NCI-H2081 (cell line): Measurements from ENCODE around the gene IQSEC1.

ENCODE experiments used
- DNase-seq, 2 experiments: peaks; one replicate each; lab custom pipeline; 2025; lab: John Stamatoyannopoulos, UW

IQSEC1 gene

DNA sequence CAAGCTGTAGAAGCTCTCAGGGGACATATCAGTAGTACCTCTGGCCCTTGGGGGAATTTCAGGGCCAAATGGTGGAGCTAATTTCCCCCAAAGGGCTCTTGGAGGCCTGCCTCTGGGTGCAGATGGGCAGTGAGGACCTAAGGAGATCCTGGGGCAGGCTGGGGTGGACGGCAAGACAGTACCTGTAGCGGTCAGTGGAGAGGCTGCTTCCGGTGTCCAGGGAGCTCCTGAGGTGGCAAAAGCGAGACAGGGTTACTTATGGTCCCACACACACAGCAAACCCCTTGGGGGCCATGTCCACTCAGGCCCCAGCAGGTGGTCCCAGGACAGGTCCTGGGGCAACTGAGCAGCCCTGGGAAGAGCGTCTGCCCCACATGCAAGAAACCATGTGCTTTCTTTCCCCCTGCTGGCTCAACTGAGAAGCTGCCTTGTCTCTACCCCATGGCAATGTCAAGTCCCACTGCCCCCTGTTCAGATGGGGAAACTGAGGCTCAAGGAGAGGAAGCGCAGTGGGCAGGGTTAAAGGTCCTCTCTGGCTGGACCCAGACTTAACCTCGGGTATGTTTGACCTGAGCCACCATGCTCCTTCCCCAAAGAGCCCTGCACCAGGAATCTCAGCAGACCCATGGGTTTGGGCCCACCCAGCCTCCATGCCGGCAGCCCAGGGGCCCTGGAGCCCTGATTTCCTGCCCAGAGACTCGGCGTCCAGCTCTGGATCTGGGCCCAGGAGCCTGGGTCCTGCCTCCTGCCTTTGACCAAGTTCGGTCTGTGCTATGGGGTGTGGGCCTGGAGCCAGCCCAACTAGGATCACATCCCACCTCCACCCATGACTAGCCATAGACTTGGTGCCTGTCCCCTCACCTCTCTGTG is 25.7 kb downstream of the IQSEC1 start:
- no peak for DNase-seq

DNA sequence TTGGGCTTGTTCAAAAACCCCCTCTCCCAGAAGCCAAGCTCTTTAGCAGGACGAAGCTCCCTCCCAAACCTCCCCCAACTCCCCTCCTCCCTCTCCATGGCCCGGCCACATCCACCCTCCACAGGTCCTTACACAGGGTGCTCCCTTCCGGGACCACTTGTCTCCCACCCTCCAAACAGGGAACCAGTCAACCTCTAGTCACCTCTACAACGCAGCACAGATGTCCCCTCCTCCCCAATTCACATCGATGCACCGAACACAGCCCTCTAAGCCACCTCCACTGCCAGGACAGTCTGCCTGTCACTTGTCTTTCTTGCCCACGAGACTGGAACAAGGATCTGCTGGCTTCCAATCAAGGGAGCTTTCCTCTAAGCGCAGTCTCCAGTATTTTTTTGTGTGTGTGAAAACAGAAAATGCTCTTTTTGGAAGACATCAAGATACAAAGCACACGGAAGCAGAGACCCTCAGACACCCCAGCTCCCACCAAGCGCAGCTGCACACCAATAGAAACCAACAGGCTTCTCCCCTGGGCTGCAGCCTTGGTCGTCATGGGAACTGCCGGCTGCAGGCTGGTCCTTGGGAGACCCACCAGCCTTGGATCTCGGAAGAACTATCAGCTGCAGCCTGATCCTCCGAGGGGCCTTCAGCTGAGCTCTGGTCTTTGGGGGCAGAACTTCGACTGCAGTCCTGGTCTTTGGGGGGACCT is 26.5 kb downstream of the IQSEC1 start:
- DNase-seq, result no peak

DNA sequence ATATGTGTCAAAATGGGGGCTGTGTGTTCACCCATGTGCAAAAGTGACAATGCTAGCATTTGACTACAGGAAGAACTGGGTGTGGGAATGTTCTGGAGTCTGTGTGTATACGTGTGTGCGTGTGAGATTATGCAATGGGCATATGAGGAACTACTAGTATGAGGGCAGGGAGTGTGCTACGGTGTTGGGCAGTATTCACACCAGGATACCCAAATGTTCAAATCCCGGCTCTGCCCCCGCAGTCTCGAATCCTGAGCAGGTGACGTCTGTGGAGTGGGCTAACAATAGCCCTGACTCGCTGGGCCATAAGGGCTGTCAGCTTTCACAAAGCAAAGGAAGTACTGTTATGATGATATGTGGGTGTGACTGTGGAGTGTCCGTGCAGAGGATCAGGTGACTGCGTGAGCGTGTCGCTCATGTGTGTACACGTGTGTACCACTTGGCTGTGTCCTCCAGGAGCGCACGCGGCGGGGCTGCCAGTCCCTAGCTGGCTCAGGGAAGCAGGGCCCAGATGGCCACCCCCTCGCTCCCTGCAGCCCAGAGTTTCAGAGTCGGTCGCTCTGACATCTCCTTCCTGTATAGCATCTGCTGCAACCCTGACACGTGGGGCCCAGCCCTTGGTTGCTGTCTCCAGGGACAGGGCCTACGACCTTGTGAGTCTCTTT is 27.2 kb downstream of the IQSEC1 start:
- no peak for DNase-seq

DNA sequence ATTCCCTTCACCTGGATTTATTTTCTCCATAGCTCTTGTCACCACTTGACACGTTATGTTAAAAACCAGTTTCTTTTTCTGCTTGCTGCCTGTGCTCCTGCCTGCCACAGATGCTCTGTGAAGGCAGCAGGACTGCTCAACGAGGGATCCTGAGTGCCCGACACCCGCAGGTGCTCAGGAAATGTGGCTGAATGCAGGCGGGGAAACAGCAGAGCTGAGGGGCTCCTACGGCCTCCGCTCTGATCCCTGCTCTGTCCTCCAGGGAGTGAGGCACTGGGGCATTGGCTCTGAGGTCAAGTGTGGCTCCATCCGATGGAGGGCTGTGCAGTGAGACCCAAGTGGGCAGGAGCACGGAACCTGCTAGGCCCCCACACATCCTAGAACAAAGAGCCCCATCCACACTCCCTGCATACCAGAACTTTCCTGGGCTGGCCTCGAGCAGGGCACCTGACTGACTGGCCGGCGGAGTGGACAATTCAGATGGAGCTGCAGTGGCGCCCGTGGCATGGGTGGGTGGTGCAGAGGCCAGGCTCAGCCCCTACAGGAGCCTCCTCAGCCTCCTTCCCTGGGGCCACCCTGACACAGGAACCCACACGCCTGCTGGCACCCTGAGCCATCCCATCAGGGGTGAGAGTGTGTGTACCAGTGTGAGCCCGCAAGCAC is 27.9 kb downstream of the IQSEC1 start:
- DNase-seq, result no peak

DNA sequence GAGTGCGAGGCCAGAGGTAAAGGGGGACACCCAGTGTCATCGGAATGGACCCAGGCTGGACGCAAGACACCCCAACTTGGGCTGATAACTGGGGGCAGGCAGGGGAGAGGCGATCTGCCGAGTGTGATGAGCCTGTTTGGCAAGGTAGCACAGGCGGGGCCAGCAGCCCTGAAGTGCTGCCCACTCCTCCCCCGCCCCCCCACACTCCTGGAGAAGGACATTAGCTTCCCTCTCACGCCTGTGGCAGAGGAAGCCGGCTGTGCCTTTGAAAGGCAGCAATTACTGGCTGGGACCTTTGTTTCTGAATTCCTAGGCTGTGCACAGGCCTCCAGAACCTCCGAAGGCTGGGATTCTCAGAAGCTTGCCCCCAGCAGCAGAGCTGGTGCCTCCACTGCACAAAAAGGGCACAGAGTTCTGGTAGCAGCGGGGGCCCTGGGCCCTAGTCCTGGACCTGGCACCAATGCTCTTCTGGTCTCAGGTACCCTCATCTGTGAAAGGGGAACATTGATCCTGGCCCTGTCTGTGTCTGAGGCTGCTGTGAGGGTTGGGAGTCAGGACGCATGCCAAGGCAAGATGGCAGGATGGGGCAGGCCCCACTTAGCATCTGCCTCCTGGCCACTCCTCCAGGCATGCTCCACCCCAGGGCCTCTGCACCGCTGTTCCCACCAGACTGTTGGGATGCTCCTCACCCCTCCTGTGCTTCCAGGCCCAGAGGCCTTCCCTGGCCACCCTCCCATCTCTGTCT is 28.6 kb downstream of the IQSEC1 start:
- DNase-seq, result no peak

DNA sequence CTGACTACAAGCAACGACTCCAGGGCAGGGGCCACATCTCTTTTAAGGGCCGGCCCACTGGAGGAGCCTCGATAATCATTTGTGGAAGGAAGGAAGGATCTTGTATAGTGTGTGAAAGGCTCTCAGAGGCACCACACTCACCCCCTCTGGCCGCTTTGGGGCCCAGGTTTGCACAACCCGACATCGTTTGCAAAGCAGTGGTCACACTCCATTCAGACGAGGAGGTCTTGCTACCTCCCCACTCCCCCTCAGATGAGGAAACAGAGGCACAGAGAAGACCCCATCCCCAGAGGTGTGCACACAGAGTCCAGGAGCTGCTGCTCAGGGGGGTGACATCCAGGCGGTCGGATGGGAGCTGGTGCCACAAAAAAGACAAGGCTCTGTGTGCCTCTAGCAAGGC is 29.6 kb downstream of the IQSEC1 start:
- no peak for DNase-seq

DNA sequence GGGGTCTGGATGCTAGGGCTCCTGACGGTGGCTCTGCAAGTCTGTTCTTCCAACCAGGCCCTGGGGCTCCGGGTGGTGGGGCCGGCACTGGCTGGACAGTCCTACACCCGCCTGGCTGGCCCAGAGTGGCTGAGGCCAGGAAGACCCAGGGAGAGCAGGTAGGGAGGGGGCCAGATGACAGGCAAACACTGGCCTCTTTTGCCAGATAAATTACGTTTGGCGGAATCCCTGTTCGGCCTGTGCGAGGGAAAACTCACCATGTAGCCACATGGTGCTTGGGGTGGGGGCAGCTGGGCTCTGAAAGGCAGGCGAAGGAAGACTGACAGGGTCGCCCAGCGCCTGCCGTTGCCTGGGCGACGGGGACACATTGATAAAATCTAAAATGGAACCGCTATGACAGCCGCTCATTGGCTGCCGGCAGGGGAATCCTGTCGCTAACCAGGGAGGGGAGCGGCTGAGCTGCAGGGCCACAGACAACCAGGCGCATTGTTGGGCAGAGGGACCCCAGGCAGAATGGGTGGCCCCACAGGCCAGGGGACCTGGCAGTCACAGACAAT is 30.4 kb downstream of the IQSEC1 start:
- DNase-seq, result no peak

DNA sequence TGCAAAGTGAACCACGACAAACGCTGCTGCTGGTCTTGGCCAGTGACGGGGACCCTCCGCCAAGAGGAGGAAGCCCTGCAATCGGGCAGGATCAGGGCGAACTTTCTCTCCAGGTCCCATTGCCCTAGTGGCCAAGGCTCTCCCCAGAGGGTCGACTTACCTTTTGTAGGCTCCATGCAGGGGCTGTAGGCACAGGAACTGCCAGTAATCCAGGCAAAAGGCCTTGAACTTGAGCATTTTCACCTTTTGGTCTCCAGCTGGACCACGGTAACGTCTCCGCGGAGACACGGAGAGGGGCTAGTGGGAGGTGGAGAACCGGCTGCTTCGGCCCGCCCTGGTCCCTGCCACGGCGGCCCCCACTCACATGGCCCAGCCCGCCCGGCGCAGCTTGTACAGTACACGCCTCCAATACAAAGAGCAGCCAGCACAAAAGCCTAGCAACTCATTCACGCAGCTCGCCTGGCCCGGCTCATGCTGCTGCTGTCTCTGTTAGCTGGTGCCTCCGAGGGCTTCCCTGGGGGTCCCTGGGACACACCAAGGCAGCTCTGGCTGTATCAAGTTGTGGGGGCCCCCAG is 31.0 kb downstream of the IQSEC1 start:
- no peak for DNase-seq

DNA sequence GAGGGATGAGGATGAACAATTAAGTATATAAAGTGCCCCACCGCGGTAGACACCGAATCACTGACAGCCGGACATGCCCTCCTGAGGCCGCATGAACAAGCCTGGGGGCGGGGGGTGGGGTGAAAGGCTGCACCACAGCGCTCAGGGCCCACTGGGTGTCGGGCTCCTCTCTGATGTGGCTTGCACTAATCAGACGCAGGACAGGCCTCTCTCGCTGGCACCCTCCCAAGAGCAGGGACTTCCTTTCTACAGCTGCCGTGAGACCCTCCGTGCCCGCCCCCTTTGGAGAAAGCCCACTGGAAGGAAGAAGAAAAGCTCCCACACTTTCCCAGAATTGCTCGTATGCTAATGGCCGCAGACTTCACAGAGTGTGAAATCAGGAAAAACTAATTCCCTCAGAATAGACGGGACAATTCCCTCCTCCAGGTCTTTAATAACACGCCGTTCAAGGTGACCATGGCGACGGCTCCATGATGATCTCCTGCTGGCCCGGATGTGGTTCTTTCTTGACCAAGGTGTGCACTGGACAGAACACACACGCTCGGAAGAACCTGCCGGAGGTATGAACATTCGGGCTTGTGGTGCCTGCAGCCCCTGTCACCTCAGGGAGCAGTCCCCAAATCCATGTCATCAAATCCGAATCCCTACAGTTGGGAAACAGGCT is 32.0 kb downstream of the IQSEC1 start:
- DNase-seq, result no peak

DNA sequence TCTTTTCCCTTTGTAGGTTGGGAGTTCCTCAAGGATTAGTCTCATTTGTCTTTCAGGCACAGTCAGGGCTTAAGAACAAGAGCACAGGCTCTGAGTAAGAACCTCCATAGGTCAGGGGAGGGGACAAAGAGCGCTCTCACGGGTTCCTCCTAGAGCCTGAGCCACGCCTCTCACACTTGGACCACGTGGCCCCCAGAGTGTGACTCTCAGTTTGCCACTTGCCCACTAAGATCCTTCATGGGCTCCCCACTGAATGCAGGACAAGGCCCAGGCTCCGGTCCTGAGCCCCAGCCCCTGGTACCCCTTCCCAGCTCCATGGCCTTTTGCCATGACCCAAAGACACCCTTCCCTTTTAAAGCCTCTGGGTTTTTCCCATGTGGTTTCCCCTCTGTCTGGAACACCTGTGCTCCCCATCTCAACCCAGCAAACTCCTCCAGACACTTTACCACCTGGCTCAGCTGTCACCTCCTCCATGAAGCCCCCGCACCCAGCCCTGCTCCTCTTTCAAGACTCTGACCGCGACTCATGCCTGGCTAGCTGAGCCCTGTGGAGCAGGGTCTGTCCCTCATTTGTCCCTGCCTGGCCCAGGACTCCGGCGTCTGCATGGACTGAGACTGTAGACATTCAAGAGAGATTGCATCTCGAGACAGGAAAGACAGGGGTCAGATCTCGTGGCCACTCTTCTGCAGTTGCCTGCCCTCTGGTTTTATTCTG is 32.7 kb downstream of the IQSEC1 start:
- no peak for DNase-seq

DNA sequence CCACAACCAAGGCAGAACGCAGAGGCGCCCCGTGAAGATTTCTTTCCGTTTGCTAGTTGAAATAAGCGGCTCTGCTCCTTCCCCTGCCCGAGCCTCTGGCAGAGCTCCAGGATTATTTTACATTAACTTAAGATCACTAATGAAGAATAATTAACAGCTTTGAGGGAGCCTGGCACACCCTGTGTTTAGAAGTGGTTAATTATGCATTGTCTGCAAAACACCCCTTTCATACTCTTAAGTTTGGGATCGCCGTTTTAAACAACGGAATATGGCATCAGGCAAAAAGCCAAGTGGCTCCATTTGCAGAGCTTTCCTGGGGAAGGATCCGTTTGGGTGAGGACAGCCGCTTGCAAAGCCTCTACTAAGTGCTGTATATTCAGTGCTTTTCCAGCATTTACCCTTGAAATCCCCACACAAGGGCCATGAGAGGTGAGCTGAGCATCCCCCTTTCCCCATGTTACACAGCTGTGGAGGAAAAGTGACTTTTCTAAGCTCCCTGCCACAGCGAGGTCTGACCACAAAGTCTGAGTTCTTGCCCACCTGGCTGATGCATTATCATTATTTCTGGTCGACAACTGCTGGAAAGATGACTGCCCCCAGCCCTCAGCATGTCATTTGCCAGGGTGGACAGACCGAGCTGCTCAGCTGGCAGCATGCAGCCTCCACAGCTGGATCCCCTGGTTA is 33.9 kb downstream of the IQSEC1 start:
- DNase-seq, result peak; percentile 32 to 59

DNA sequence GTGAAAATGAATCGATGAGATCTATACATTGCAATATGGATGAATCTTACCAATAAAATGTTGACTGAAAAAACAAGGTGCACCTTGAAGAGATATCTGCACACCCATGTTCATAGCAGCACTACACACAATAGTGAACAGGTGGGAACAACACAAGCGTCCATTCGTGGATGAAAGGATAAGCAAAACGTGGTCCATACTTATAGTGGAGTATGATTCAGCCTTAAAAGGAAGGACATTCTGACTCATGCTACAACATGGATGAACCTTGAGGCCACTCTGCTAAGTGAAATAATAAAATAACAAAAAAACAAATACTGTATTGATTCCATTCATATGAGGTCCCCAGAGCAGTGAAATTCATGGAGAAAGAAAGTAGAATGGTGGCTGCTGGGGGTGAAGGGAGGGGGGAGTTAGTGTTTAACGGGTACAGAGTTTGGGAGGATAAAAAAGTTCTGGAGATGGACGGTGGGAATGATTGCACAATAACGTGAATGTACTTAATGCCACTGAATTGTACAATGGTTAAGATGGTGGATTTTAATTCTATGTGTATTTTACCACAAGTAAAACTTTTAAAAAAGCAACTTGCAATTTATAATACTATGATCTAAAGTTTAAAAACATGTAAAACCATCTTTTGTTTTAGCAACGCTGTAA is 35.6 kb downstream of the IQSEC1 start:
- no peak for DNase-seq

DNA sequence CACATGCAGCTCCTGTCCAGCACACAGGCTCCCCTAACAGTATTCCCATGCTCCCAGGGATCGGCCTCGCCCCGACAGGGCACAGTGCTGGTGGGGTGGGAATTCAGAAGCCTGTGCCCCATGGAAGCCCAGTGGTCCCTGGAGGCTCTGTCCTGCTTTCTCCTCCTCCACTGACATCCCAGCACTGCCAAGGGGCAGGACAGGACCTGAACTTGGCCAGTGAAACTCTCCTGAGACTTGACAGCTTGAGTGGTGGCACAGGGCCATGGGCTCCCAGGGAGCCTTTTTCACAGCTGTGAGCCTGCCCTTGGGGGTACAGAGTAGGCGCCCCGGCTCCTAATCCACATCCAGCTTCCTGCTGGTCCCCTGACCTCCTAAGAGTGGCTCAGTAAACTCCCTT is 38.4 kb downstream of the IQSEC1 start:
- no peak for DNase-seq

DNA sequence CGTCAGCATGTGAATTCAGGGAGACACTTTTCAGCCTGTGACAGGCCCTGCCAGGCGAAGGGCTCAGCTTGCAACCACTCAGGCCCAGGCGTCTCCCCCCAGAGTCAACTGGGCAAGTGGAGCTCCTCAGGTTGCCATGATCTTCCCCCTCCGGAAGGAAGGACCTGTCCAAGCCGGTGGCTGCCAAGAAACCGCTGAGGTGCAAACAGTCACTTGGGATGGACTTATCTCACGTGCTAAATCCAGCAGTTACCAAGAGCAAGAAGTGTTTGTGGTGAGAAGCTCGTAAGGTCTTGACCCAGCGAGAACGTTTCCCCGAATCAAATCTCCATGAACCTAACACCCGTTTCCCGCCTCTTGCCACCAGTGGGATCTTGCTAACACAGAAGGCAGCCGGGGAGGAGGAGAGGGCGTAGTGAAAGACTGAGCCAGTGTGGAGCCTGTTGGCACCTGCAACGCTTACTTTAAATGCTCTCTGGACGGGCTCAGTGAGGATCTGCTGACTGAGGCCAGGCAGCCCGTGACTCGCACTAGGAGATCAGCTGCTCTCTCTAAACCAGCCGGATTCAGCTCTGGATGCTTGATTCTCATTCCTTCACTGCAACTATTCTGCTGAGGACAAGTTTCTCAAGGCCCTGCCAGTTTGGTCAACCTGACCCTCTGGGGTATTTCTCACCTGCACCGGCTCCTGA is 39.0 kb downstream of the IQSEC1 start:
- no peak for DNase-seq

DNA sequence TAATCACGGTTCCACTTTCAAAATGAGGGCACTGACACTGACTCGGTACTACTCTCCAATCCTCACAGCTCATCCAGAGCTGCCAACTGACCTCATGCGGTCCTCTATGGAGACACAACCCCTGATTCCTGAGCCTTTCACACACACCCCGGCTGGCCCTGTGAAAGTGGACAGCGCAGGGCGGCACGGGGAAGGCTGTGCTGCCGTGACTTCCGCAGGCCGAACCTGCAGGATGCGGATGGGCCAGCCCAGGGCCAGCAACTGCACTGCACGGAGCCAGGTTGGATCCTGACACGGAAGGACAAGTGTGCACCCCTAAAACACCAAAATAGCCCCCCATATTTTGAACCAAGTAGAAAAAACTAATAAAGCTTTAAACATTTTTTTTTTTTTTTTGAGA is 41.0 kb downstream of the IQSEC1 start:
- DNase-seq, result no peak

DNA sequence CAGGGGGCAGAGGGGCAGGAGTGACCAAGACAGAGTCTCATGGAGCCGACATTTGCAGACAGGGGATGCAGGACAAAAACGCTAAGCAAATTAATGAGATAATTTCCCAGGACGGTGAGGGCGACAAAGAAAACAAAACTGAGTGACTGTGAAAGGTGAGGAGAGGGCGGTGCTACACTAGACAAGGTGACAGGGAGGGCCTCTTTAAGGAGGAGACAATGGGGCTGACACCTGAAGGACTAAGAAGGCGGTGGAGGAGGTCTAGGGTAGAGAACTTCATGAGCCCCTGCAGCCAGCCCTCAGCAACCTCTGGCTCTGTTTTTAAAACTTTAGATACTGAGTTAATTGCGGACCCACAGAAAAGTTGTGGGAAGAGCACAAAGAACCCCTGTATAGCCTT is 41.6 kb downstream of the IQSEC1 start:
- DNase-seq, result no peak

DNA sequence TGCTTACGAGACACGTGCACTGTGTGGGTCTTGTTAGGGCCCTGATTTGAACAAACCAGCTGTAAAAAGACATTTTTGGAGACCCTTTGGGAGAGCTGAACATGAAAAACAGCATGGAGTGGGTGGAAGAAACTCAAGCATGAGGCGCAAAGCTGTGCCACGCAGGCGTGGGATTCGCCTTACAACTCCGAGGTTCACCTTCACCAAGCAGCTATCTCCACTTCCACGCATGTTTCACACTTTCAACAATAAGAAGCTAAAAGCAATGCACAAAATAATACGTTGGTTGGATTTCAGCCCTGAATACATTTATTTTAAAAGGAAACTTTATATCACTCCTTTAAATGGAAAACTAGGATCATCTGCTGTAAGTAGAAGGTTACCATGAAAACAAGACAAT is 42.5 kb downstream of the IQSEC1 start:
- DNase-seq, result no peak
